HCT116 (cell line): ENCODE results near the gene THSD7B. TPM values are rescaled to one million over a fixed set of nuclear protein-coding genes. Genes with fewer than 3 reads are reported as not detected.

Experiments
- ATAC-seq: fragments of 200-7000 bp; cut with Tn5 transposase; 2 replicates; pipeline ENCODE4 v1.9.1; 2020; ENCODE audit warnings: mild to moderate bottlenecking, moderate library complexity
- BruUV-seq: library from RNA; stranded (reverse); fragments of 400-500 nt; replicated peaks from 2 replicates; lab custom pipeline; 2021; lab: Mats Ljungman, UMichigan
- CTCF ChIA-PET: fragments of 300-600 bp; sonication (Branson Sonifier 250); formaldehyde crosslinking; loops from one replicate; lab custom pipeline; 2021; ENCODE audit warnings: antibody characterized with exemption; lab: Charles Lee
- POLR2A ChIA-PET: fragments of 300-600, 350-600 bp; sonication (Branson Sonifier 250); formaldehyde crosslinking; loops from one replicate; lab custom pipeline; 2021; ENCODE audit warnings: antibody characterized with exemption; lab: Charles Lee
- RAD21 ChIA-PET, 2 experiments: fragments of 300-600 bp; sonication (Branson Sonifier 250); formaldehyde crosslinking; loops; one replicate each; lab custom pipeline; 2023; ENCODE audit warnings: low total read pairs in 2 of 2; ENCODE audit not compliant: uncharacterized antibody in 2 of 2, unreplicated experiment in 2 of 2, low non-redundant PET in 1 of 2; lab: Charles Lee
- DNase-seq: peaks from one replicate; pipeline ENCODE4 v3.0.0-alpha.2; 2010; ENCODE audit warnings: low read depth, low spot score
- H2AFZ ChIP-seq: fragments of 200-600 bp; shearing (Covaris generic), sonication (generic); 2 replicates; pipeline ENCODE4 v1.6.1; 2017; ENCODE audit warnings: low read depth, mixed run types, mixed read lengths, antibody characterized with exemption, low read length; ENCODE audit not compliant: poor library complexity, severe bottlenecking
- H3K27ac ChIP-seq: 2 replicates; pipeline ENCODE4 v1.5.1; 2012; ENCODE audit warnings: low read depth, low read length
- H3K27me3 ChIP-seq: fragments of 200-600 bp; sonication (generic); 2 replicates; pipeline ENCODE4 v1.6.1; 2016; ENCODE audit warnings: mixed run types, low read length, mixed read lengths; ENCODE audit not compliant: insufficient read depth
- H3K36me3 ChIP-seq, 2 experiments: fragments of 200-500 bp in 1 of 2; fragments of 200-600 bp in 1 of 2; sonication (Bioruptor generic) in 1 of 2; sonication (generic) in 1 of 2; 2 replicates each; pipeline versions ENCODE4 v1.5.1 to v1.6.1; 2014 to 2016; ENCODE audit warnings: low read length in 2 of 2, inconsistent platforms in 1 of 2, mixed read lengths in 1 of 2, mixed run types in 1 of 2; ENCODE audit not compliant: insufficient read depth in 2 of 2, control insufficient read depth in 1 of 2
- H3K4me1 ChIP-seq, 2 experiments: fragments of 200-600 bp in 1 of 2; sonication (generic) in 1 of 2; 2 replicates each; pipeline versions ENCODE4 v1.5.1 to v1.6.1; 2012 to 2017; ENCODE audit warnings: low read length in 2 of 2, inconsistent platforms in 1 of 2, mild to moderate bottlenecking in 1 of 2, mixed read lengths in 1 of 2, mixed run types in 1 of 2, moderate library complexity in 1 of 2; ENCODE audit not compliant: insufficient read depth in 2 of 2, control insufficient read depth in 1 of 2
- H3K4me2 ChIP-seq: fragments of 200-600 bp; sonication (generic); 2 replicates; pipeline ENCODE4 v1.6.1; 2017; ENCODE audit warnings: mixed run types, low read length, mixed read lengths
- H3K4me3 ChIP-seq, 2 experiments: fragments of 200-600 bp in 1 of 2; sonication (generic) in 1 of 2; replicated peaks in 1 of 2; 2 replicates each; pipeline ENCODE4 v1.5.1; 2011 to 2016; ENCODE audit warnings: low read length in 2 of 2, control low read depth in 1 of 2, low read depth in 1 of 2, mild to moderate bottlenecking in 1 of 2, mixed read lengths in 1 of 2, mixed run types in 1 of 2
- H3K79me2 ChIP-seq: fragments of 200-600 bp; sonication (generic); 2 replicates; pipeline ENCODE4 v1.6.1; 2017; ENCODE audit warnings: mild to moderate bottlenecking, mixed run types, low read length, moderate library complexity, mixed read lengths; ENCODE audit not compliant: insufficient read depth
- H3K9ac ChIP-seq: fragments of 200-600 bp; sonication (generic); 2 replicates; pipeline ENCODE4 v1.6.1; 2016; ENCODE audit warnings: low read length, mixed read lengths
- H3K9me2 ChIP-seq: fragments of 200-600 bp; sonication (generic), shearing (Covaris generic); 2 replicates; pipeline ENCODE4 v1.6.1; 2017; ENCODE audit warnings: mixed run types, mild to moderate bottlenecking, moderate library complexity; ENCODE audit not compliant: insufficient read depth
- H3K9me3 ChIP-seq, 2 experiments: fragments of 200-500 bp in 1 of 2; fragments of 200-600 bp in 1 of 2; sonication (Bioruptor generic) in 1 of 2; sonication (generic) in 1 of 2; 2 replicates each; pipeline ENCODE4 v1.6.1; 2014 to 2017; ENCODE audit warnings: low read length in 2 of 2, mixed read lengths in 2 of 2, inconsistent platforms in 1 of 2, low read depth in 1 of 2, mild to moderate bottlenecking in 1 of 2, mixed run types in 1 of 2, moderate library complexity in 1 of 2; ENCODE audit not compliant: control insufficient read depth in 1 of 2, insufficient read depth in 1 of 2
- H4K20me1 ChIP-seq: fragments of 200-600 bp; sonication (generic), shearing (Covaris generic); 2 replicates; pipeline ENCODE4 v1.6.1; 2017; ENCODE audit warnings: mixed run types, mild to moderate bottlenecking, moderate library complexity; ENCODE audit not compliant: insufficient read depth
- CBX3 ChIP-seq: IDR thresholded peaks from 2 replicates; pipeline ENCODE4 v1.6.1; 2012; ENCODE audit warnings: low read depth
- EGR1 ChIP-seq: IDR thresholded peaks from 2 replicates; pipeline ENCODE4 v1.6.1; 2012; ENCODE audit warnings: low read depth
- ELF1 ChIP-seq: IDR thresholded peaks from 2 replicates; pipeline ENCODE4 v1.6.1; 2012; ENCODE audit warnings: low read depth, borderline replicate concordance
- EZH2 ChIP-seq: fragments of 200-600 bp; sonication (generic); IDR thresholded peaks from 2 replicates; pipeline ENCODE4 v1.6.1; 2017; ENCODE audit warnings: antibody characterized with exemption, mixed run types
- EZH2phosphoT487 ChIP-seq: fragments of 200-600 bp; IDR thresholded peaks from 2 replicates; pipeline ENCODE4 v1.6.1; 2018; ENCODE audit warnings: antibody characterized with exemption, borderline replicate concordance
- FOSL1 ChIP-seq: IDR thresholded peaks from 2 replicates; pipeline ENCODE4 v1.6.1; 2012; ENCODE audit warnings: low read depth
- JUND ChIP-seq: IDR thresholded peaks from 2 replicates; pipeline ENCODE4 v1.6.1; 2012
- POLR2A ChIP-seq: IDR thresholded peaks from 2 replicates; pipeline ENCODE4 v1.7.0; 2011; ENCODE audit warnings: borderline replicate concordance; ENCODE audit not compliant: insufficient read depth, insufficient read length; ENCODE audit errors: extremely low read depth
- POLR2AphosphoS5 ChIP-seq: IDR thresholded peaks from 2 replicates; pipeline ENCODE4 v1.6.1; 2011; ENCODE audit warnings: mild to moderate bottlenecking, low read depth, low read length, moderate library complexity
- RAD21 ChIP-seq: IDR thresholded peaks from 2 replicates; pipeline ENCODE4 v1.6.1; 2012; ENCODE audit warnings: low read depth, mild to moderate bottlenecking
- SIN3A ChIP-seq: IDR thresholded peaks from 2 replicates; pipeline ENCODE4 v1.6.1; 2012; ENCODE audit warnings: low read depth
- SP1 ChIP-seq: IDR thresholded peaks from 2 replicates; pipeline ENCODE4 v1.6.1; 2012; ENCODE audit warnings: low read depth
- TCF7L2 ChIP-seq: IDR thresholded peaks from 2 replicates; pipeline ENCODE4 v1.7.0; 2011; ENCODE audit warnings: borderline replicate concordance, inconsistent platforms; ENCODE audit not compliant: insufficient read depth, insufficient read length; ENCODE audit errors: extremely low read depth
- ZFX ChIP-seq: fragments of 450-650 bp; IDR thresholded peaks from 2 replicates; pipeline ENCODE4 v1.6.1; 2017
- ZNF274 ChIP-seq: fragments of 200-500 bp; sonication (Bioruptor generic); IDR thresholded peaks from 2 replicates; pipeline ENCODE4 v1.6.1; 2014; ENCODE audit warnings: mild to moderate bottlenecking, low read depth, low read length, inconsistent platforms
- intact Hi-C: fragments of 100-400 bp; cut with micrococcal nuclease; formaldehyde crosslinking; loops from 2 replicates; pipeline ENCODE4 v1.10.0; 2022
- total RNA-seq: library from RNA; stranded (reverse); gene quantifications from one replicate; pipeline ENCODE4 v1.2.1, GENCODE V29; 2021; ENCODE audit not compliant: unreplicated experiment
- TF ChIP-seq, protein P1 (sequence below): IDR thresholded peaks from 2 replicates; pipeline ENCODE4 v1.6.1; 2012
- TF ChIP-seq, protein P2 (sequence below): IDR thresholded peaks from 2 replicates; pipeline ENCODE4 v1.6.1; 2011; ENCODE audit warnings: mild to moderate bottlenecking, low read length, moderate library complexity; ENCODE audit not compliant: insufficient replicate concordance; ENCODE audit errors: extremely low read depth

Gene THSD7B
- total RNA-seq, 1 experiment from 2014 or later = not detected

DNA sequence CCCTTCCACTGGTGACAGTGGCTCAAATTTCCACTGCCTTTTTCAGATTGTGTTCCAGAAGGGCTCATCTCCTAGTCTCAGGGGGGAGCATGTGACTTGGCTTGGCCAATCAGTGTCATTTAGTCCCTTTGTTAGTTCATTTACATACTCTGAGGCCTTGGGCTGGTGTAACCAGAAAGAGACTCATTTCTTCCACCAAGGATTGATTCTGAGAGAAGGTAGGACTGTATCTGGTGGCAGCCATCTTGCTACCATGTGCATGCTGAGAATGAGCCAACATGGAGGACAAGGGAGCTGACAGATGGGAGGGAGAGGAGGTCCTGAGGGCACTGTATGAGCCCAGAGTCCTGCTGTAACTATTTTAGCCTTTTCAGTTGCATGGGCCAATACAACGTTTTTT is 191.7 kb downstream of the THSD7B start:
- Histone ChIP-seq H3K36me3 (no peaks in the 10 kb centered on the region), H3K4me1 (no peaks in the 10 kb centered on the region), H3K4me2 (no peak overlapping the region), H3K9ac (no peak overlapping the region), H3K27me3 (no peaks in the 10 kb centered on the region), H3K79me2 (no peaks in the 10 kb centered on the region), H2AFZ (no peak overlapping the region), H3K9me3 (peaks cover 0 to 16% of the 10 kb centered on the region in 2 experiments; a peak in 1 of 4 replicates), H4K20me1 (no peaks in the 10 kb centered on the region), H3K27ac (no peak overlapping the region), H3K4me3 (no peak overlapping the region), H3K9me2 (no peaks in the 10 kb centered on the region)
- intact Hi-C loops = no loop called here
- DNase-seq = no peak
- ChIA-PET CTCF (no interaction called here), RAD21 (no interaction called here), POLR2A (no interaction called here)
- no TSS peak for BruUV-seq
- no peak for ATAC-seq
- TF ChIP-seq JUND (no peak), SIN3A (no peak), CBX3 (no peak), RAD21 (no peak), ZNF274 (no peak), POLR2A (no peak), TCF7L2 (no peak), POLR2AphosphoS5 (no peak), EZH2 (no peak), ZFX (no peak), EZH2phosphoT487 (no peak), EGR1 (no peak), FOSL1 (no peak), SP1 (no peak), ELF1 (no peak)
- TF ChIP-seq, protein P1, sequence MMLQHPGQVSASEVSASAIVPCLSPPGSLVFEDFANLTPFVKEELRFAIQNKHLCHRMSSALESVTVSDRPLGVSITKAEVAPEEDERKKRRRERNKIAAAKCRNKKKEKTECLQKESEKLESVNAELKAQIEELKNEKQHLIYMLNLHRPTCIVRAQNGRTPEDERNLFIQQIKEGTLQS = no peak
- TF ChIP-seq, protein P2, sequence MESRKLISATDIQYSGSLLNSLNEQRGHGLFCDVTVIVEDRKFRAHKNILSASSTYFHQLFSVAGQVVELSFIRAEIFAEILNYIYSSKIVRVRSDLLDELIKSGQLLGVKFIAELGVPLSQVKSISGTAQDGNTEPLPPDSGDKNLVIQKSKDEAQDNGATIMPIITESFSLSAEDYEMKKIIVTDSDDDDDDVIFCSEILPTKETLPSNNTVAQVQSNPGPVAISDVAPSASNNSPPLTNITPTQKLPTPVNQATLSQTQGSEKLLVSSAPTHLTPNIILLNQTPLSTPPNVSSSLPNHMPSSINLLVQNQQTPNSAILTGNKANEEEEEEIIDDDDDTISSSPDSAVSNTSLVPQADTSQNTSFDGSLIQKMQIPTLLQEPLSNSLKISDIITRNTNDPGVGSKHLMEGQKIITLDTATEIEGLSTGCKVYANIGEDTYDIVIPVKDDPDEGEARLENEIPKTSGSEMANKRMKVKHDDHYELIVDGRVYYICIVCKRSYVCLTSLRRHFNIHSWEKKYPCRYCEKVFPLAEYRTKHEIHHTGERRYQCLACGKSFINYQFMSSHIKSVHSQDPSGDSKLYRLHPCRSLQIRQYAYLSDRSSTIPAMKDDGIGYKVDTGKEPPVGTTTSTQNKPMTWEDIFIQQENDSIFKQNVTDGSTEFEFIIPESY = no peak
